T-helper 9 cell (primary cell): ENCODE data around the gene LGALSL.

Experiments used
- DNase-seq: peaks from one replicate; pipeline ENCODE4 v3.0.0-alpha.2; 2020
- total RNA-seq, 2 donors: gene quantifications; one replicate each; lab custom pipeline; 2026; lab: John Stamatoyannopoulos, UW

The LGALSL gene
- 0.35 to 0.48 reads per million in 2 donors for total RNA-seq

GRCh38 chr2:64453770-64454385 is at the start of gene LGALSL:
TSS of gene LGALSL (plus strand) at chr2:64454162. CDS start at chr2:64454546, 384 bp downstream.
- DNase-seq: peak; percentile 2

- DNase-seq: no peak
These were observed 49.2 kb upstream of the LGALSL start for GRCh38 chr2:64404743-64405142.

GRCh38 chr2:64405581-64406406 is 48.2 kb upstream of the LGALSL start:
- no peak for DNase-seq

GRCh38 chr2:64406407-64406774 is 47.6 kb upstream of the LGALSL start:
- no peak for DNase-seq

- no peak for DNase-seq
These were observed 45.9 kb upstream of the LGALSL start for GRCh38 chr2:64408031-64408430.

GRCh38 chr2:64410671-64411070 is 43.3 kb upstream of the LGALSL start:
- DNase-seq: no peak

- DNase-seq: no peak
These were observed 41.3 kb upstream of the LGALSL start for GRCh38 chr2:64412671-64413070.

- DNase-seq: no peak
These were observed 39.1 kb upstream of the LGALSL start for GRCh38 chr2:64414736-64415435.

GRCh38 chr2:64417624-64418023 is 36.3 kb upstream of the LGALSL start:
- no peak for DNase-seq

- no peak for DNase-seq
These were observed 34.3 kb upstream of the LGALSL start for GRCh38 chr2:64419596-64420165.

GRCh38 chr2:64420677-64421076 is 33.3 kb upstream of the LGALSL start:
- DNase-seq: no peak

GRCh38 chr2:64421201-64421600 is 32.8 kb upstream of the LGALSL start:
- no peak for DNase-seq

- no peak for DNase-seq
These were observed 31.5 kb upstream of the LGALSL start for GRCh38 chr2:64422466-64422865.

GRCh38 chr2:64423303-64423702 is 30.7 kb upstream of the LGALSL start:
- no peak for DNase-seq

- DNase-seq: no peak
These were observed 29.5 kb upstream of the LGALSL start for GRCh38 chr2:64424416-64424987.

GRCh38 chr2:64426183-64426952 is 27.6 kb upstream of the LGALSL start:
- no peak for DNase-seq

GRCh38 chr2:64434039-64434657 is 19.8 kb upstream of the LGALSL start:
- no peak for DNase-seq

- no peak for DNase-seq
These were observed 16.1 kb upstream of the LGALSL start for GRCh38 chr2:64437883-64438282.

GRCh38 chr2:64439194-64439593 is 14.8 kb upstream of the LGALSL start:
- no peak for DNase-seq

GRCh38 chr2:64440843-64441242 is 13.1 kb upstream of the LGALSL start:
- no peak for DNase-seq

GRCh38 chr2:64442277-64442676 is 11.7 kb upstream of the LGALSL start:
- no peak for DNase-seq
